Right kidney (tissue), 1 donor: Measurements from ENCODE around the gene AUP1.
A peak's percentile ranks its signal among the peaks of the same experiment; 100 is the strongest.

ENCODE experiments used
- DNase-seq: peaks from one replicate; pipeline ENCODE4 v3.0.0-alpha.2; 2016

The AUP1 gene

GRCh38 chr2:74514368-74515270 lies 14.9 kb downstream of the AUP1 start, which contains the start of gene TLX2:
Gene TLX2 (plus strand): TSS chr2:74514450. CDS start chr2:74514807, 357 bp downstream.
- peak; percentile 70 for DNase-seq

GRCh38 chr2:74513605-74514367 lies 15.7 kb downstream of the AUP1 start:
- peak; percentile 74 for DNase-seq

GRCh38 chr2:74512744-74513604 lies 16.5 kb downstream of the AUP1 start:
- no peak for DNase-seq

GRCh38 chr2:74511104-74511989 lies 18.2 kb downstream of the AUP1 start:
- DNase-seq: no peak

GRCh38 chr2:74510272-74510671 lies 19.2 kb downstream of the AUP1 start:
- DNase-seq: no peak

- peak; percentile 87 for DNase-seq
Measured at GRCh38 chr2:74507926-74508520, 21.5 kb downstream of the AUP1 start.

- peak; percentile 100 for DNase-seq
Measured at GRCh38 chr2:74507145-74507925, 22.2 kb downstream of the AUP1 start, which contains the start of gene PCGF1. Gene PCGF1 (minus strand): TSS chr2:74507695. CDS start chr2:74507668, 27 bp downstream.

- no peak for DNase-seq
Measured at GRCh38 chr2:74505448-74506246, 23.9 kb downstream of the AUP1 start.

- no peak for DNase-seq
Measured at GRCh38 chr2:74504591-74504990, 24.9 kb downstream of the AUP1 start.

GRCh38 chr2:74503506-74504475 lies 25.7 kb downstream of the AUP1 start:
- peak; percentile 42 for DNase-seq

- peak; percentile 83 for DNase-seq
Measured at GRCh38 chr2:74502720-74503505, 26.6 kb downstream of the AUP1 start.

- peak; percentile 73 for DNase-seq
Measured at GRCh38 chr2:74502147-74502719, 27.3 kb downstream of the AUP1 start.

GRCh38 chr2:74501335-74502071 lies 28.0 kb downstream of the AUP1 start:
- peak; percentile 55 for DNase-seq

- DNase-seq: no peak
Measured at GRCh38 chr2:74500578-74500946, 28.9 kb downstream of the AUP1 start.

- DNase-seq: no peak
Measured at GRCh38 chr2:74499940-74500577, 29.4 kb downstream of the AUP1 start.
